ENCODE measurements around the gene FBLIM1. TPM values are rescaled to one million over a fixed set of nuclear protein-coding genes. Genes with fewer than 3 reads are reported as not detected.

FBLIM1 gene
- total RNA-seq, 1 donor from 2014 or later, result 29.0 TPM

DNA sequence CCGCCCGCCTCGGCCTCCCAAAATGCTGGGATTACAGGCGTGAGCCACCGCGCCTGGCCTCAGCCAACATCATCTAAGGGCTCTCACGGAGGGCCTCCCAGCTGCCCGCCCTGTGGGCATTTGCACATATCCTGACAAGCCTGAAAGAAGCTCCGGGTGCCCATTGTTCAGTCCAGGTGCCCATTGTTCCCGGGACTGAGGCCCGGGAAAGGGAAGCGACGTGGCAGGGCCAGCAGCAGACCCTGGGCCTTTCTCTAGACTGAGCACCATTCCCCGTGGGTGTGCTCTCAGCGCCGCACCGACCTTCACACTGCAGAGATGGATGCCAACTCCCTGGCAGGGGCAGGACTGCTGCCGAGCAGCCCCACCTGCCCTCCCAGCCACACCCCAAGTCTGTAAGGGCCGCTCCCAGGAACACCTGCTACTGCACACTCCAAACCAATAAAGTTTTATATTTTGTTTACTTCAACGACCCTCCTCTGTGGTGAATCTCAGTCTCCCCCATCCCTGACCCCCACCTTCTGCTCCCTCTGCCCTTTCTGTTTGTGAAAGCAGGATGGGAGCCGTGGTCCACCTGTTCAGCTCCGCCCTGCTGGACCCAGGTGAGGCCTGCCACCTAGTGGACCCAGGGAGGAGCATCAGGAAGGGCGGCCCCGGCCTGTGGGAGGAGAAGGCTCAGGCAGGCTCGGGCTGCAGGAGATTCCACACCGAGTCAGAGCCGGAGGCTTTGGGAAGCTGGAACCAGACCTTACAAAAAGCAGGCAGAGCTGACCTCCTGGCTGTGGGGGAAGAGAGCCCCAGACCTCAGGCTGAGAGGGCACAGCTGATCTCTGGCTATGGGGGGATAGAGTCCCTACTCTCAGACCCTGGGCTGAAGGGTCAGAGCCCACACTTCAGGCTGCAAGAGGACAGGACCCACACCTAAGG, 17.4 kb upstream of the FBLIM1 start:
- intact Hi-C loops (cut with DNase I), result no loop called here
- ATAC-seq (peak; percentile 60), DNase-seq (ENCODE audit: low spot score) (peak; percentile 80)

DNA sequence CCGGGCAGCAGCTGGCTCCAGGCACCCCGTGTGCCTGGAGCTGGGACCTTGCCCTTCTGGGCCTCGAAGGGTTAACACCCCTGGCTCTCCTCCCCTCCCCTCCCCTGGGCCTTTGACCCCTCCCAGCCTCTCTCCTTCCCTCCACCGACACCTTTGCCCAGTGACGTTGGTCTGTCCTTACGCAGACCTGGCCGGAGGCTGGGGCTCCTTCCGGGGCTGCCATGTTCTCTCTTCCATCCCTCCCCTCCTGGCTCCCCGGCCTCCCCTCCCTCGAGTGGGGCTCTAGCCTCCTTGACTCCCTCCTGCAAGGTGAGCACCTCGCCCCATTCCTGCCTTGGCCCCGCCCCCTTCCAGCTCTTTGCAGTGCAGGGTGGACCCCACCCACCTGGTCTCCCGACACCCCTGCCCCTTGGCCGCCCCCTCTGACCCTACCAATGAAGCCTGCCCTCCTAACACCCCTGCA, 16.2 kb upstream of the FBLIM1 start, which contains the start of gene TMEM82:
TSS of gene TMEM82 (plus strand) at position 161 of the 463 bp plus-strand sequence. CDS start at position 222, 61 bp downstream.
- intact Hi-C loops (cut with DNase I), result no loop called here
- no peak for ATAC-seq
- DNase-seq (ENCODE audit: low spot score), result no peak

DNA sequence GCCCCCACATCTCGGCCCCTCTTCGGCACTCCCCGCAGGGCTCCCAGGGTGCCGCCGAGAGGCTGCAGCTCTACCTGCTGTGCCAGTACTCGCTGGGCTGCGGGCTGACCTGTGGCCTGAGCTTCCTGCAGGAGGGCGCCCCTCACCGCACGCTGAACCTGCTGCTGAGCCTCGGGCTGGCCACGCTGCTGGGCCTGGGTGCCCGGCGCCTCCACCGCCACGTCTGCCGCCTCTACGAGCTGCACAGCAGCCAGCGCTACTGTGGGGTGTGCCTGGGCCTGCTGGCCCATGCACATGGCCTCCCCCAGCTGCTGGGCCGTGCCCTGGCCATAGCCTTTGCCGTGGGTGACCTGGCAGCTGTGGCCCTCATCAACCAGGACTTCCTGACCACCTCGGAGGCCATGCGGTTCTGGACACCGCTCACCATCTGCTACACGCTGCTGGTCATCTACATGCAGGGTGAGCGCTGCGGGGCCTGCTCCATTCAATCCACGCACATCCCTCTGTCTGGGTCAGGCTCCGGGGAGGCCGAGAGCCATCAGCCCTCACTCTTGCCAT, 14.4 kb upstream of the FBLIM1 start:
- ATAC-seq (no peak), DNase-seq (ENCODE audit: low spot score) (no peak)
- intact Hi-C loops (cut with DNase I), result no loop called here

DNA sequence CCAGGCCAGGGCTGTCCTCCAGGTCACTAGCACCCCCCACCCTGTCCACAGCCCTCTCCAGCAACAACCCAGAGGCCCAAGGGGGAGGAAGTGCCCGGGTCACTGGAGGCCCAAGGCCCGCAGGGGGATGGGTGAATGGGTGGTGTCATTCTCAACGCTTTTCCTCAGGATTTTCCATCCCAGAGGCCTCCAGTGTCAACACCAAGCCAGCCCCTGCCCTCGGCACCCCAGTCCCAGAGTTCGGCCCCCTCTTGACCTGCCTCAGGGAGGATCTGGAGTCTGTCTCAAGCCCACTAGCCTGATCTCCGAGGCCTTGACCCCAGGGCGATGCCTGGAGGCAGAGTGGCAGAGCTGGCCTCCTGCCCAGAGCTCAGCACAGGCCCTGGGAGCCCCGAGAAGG, 11.2 kb upstream of the FBLIM1 start:
- no peak for ATAC-seq
- intact Hi-C loops (cut with DNase I), result no loop called here
- DNase-seq (ENCODE audit: low spot score), result no peak

DNA sequence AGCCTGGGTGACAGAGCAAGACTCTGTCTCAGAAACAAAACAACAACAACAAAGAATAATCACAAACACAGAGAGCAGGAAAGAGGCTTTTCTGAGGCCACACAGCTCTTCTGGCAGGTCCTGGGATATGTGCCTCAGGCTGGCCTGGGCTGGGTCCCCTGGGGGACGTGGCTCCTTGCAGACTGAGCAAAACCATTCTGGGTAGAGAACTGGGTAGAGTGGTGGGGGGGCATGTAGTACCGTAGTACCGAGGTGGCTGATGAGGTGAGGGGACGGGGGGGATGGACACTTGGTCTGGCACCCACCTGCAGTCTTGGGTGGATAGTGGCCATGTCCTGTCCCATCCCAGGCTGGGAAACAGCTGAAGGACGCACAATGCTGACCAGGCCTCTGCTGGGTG, 10.3 kb upstream of the FBLIM1 start:
- ATAC-seq, result no peak
- DNase-seq (ENCODE audit: low spot score), result no peak
- intact Hi-C loops (cut with DNase I), result no loop called here

DNA sequence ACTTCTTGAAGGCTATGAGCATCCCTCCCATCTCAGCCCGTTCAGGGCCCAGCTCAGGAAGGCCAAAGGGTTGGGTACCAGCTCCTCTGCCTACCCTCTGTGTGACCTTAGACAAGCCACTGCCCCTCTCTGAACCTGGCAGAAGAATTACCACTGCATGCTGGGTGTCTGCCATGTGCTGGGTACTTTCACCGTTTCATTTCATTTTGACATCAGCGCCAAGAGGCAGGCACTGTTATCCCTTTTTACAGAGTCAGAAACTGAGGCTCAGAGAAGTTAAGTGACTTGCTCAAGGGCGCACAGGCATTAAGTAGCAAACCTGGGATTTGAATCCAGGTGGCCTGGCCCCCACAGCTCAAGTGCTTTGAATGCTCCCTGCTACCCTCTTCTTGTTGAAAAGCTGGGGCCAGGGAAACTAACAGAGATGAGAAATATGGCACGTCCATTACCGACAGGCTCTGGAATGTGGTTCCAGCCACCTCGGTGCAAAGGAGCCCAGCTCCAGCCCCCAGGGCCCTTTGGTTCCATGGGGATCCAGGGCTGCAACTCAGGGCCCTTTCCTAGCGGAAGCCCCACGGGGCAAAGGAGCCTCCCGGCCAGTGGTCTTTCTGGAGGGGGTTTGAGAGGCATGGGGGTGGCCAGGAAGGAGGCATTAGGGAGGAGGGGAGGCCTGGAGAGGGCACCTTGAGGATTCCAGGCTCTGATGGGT, 9.8 kb upstream of the FBLIM1 start:
- ATAC-seq (no peak), DNase-seq (ENCODE audit: low spot score) (no peak)
- intact Hi-C loops (cut with DNase I), result no loop called here

DNA sequence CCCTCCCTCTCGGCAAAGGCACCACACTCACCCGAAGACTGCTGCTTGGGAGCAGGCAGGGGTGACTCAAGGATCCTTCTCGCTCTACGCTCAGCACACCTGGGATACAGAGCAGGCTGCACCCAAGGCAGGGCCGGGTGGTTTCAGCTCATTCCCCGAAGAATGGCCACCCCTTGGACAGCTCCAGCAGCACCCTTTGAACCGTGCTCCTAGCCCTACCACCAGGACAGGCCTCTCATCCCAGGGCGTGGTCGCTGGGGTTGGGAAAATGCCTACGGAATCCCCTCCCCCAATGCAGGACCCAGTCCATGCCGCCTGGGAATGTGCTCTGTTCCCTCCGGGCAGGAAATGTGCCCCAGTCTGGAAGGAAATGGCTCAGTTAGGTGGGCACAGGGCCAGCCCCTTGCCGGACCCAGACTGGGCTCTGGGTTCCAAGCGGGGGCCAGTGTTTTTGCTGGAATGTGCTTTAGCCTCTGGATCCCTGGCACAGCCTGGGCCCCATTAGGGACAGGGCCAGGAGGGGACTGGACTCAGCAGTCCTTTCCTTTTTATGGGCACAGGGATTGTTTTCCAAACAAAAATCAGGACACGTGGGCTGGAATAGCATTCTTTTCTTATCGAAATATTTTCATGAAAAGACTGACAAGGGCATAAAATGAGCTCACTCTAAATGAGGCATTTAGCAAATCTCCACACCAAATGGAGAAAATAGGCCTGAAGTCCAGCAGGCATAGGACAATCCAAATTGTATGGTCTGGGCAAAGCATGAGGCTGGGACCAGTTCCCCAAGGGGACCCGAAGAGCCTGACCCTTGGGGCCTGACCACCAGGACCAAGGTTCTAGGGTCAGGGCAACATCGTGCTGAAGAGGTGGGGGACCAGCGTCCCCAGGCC, 8.9 kb upstream of the FBLIM1 start:
- intact Hi-C loops (cut with DNase I), result no loop called here
- no peak for DNase-seq (ENCODE audit: low spot score)
- peak; percentile 35 for ATAC-seq

DNA sequence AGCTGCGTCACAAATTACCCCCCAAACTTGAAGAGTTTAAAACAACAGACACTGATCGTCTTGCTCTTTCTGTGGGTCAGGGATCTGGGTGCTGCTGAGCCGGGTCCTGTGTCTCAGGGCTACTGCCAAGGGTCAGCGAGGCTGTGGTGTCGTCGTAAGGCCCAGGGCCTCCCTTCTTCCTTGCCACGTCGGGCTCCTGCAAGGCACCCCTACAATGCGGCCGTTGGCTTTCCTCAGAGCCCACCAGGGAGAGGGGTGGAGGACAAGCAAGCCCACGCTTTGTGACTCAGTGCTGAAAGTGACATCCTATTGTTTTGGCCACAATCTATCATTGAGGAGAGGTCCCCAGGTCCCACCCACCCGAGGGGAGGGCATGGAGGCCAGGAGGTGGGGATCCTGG, 7.7 kb upstream of the FBLIM1 start:
- intact Hi-C loops (cut with DNase I), result no loop called here
- DNase-seq (ENCODE audit: low spot score), result no peak
- no peak for ATAC-seq

DNA sequence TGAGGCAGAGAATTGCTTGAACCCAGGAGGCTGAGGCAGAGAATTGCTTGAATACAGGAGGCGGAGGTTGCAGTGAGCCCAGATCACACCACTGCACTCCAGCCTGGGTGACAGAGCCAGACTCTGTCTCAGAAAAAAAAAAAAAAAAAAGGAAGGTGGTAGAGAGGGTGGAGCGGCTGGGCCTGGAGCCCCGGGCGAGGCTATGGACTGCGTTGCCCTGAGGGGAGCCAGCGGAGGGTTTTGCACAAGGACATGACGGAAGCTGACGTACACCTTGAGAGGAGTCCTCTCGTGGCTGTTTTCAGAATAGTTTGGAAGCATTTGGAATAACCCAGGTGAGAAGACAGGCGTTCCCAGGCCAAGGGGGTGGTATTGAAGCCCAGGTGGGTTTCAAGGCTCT, 6.9 kb upstream of the FBLIM1 start:
- intact Hi-C loops (cut with DNase I), result no loop called here
- DNase-seq (ENCODE audit: low spot score), result no peak
- no peak for ATAC-seq

DNA sequence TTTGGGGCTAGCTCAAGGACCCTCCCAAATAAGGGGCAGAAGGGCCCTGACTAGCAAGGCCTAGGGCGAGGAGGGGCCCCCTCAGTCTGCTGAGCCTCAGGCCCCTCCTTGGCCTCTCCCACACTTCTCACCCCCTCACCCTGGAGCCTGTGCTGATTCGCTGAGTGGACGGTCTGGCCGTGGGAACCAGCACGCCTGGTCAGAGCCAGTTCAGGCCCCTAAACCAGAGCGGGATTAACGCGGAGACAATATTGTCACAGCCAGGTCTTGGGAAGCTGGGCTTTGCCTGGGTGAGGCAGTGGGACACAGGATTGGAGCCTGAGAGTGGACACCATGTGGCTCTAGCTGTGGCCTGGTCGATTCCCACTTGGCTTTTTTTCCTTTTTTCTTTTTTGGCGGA, 4.8 kb upstream of the FBLIM1 start:
- no peak for DNase-seq (ENCODE audit: low spot score)
- intact Hi-C loops (cut with DNase I), result no loop called here
- no peak for ATAC-seq

DNA sequence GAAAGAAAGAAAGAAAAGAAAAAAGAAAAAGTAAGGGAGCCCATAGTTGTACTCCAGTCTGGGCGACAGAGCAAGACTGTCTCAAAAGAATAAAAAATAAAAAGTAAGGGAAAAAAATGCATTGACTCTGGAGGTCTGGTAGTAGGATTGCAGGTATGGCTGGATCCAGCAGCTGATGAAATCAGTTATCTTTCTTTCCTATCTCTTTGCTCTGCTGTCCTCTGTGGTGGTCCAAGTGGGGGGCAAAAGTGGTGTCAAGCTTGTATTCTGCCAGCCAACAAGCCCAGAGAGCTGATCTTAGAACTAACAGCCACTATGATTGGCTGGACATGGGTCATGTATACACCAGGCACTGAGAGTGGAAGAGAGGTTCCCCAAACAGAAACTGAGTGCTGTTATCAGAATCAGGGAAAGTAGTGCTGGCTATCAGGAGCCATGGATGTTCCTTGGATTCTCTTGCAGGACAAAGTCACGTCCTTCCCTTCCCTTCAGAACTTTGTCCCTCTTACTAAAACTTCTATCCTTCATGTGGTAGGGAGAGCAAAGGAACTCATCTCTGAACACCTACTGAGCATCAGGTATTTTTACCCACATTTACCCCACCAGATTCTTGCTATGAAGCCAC, 3.5 kb upstream of the FBLIM1 start:
- ATAC-seq, result no peak
- intact Hi-C loops (cut with DNase I), result no loop called here
- no peak for DNase-seq (ENCODE audit: low spot score)

DNA sequence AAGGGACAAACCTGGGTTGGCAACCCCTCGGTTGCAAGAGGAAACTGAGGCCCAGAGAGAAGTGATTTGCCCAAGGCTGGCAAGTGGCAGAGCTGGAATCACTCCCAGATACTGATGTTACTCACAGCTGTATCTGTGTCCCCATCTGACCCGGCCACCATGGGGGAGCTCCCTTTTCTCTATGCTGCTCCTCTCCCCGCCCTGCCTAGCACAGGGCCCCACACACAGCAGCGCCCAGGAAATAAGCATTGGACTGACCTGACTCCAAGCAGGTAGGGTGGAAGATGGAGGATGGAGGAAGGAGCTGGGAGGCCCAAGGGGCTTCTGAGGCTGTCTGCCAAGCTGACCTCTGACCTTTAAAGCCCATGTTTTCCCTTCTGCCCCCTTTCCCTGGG, 3.0 kb upstream of the FBLIM1 start:
- intact Hi-C loops (cut with DNase I), result no loop called here
- DNase-seq (ENCODE audit: low spot score) (no peak), ATAC-seq (no peak)

DNA sequence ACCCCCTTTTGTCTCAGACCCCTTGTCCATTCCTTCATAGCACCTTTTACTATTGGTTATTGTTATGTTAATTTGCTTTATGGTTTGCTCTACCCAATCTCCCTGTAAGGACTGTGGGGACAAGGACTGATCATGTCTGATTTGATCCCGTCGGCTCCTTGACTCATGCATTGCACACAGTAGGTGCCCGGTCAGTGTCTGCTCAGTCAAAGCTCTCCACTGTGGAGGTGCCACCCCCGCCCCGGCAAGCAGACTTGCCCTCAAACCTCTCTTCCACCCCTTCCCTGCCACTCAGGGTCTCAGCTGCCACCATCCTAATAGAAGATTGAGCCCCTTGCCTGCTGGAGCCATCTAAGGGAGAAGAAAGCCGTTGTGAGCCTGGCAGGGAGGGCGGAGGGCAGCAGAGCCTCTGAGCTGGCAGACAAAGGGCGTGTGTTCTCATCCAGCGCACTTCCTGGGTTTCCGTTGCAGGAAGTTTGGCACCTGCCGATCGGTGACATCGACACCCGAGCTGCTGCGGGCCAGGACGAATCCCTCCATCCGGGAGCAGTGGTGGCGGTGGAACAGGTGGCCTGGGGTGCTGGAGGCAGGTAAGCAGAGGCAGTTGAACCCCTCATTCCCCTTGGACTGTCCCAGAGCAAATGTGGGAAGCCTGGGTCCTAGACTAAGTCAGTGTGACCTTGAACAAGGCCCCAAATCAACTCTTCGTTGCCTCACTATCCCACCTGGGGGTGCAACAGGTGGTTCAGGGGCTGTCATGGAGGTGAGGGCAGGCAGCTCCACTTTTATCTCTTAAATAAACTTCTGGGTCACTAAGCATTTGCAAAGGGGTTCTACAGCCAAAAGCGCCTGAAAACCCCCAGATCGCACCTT, 2.2 kb upstream of the FBLIM1 start:
- no peak for DNase-seq (ENCODE audit: low spot score)
- no peak for ATAC-seq
- intact Hi-C loops (cut with DNase I), result no loop called here

DNA sequence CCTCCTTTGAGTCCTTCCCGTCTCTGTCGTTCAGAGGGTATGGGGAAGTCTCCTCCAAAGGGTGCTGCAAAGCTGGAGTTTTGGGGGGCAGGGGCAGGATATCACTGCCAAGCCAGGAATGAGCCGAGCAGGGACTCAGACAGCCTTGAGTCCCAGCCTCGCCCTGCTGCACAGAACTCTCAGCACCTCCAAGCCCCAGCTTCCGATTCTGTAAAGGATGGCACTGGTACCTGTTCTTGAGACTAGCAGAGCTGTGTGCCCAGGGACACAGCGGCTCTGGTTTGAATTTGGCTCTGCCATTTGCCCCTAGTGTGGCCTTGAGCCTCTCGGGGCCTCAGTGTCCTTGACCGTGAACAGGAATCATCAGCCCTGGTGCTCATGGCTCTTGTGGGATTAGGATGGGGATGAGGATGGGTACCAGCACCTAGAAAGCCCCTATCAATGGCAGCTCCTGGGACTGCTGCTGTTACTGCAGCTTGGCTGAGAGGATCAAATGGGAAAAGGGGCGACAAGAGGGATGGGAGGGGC, 1.5 kb upstream of the FBLIM1 start:
- intact Hi-C loops (cut with DNase I), result no loop called here
- DNase-seq (ENCODE audit: low spot score), result no peak
- no peak for ATAC-seq

DNA sequence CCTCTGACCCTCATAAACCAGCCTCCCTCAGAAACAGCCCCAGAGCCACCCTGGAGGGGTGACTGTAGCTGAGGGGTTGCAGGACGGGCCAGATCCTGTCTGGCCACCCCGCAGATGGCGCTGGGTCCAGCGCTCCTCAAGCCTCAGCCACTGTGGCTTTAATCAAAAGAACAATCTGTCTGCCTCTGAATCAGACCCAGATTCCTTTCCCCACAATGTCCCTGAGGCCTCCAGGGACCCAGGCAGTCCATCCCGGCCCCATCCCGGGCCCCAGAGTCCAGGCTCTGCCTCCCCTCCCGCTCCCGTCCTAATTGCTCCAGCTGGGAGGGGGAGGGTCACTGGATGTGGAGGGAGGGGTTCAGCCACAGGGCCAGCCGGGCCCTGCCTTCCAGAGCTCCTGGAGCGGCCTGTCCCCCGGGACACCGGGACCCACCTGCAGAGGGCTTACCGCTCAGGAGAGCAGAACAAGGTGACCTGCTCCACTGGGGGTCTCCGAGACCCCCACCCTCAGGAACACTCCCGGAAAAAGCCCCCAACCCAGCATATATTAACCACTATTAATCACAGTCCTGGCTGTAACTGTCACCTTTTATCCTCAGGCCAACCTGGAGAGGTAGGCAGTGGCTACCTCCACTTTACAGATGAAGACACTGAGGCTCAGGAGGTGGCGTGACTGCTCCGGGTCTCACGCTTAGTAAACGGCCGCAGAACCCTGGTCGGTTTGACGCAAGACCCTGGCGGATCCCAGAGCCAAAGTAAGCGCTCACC, 836 bp upstream of the FBLIM1 start:
- intact Hi-C loops (cut with DNase I), result no loop called here
- no peak for DNase-seq (ENCODE audit: low spot score)
- ATAC-seq, result peak; percentile 21

DNA sequence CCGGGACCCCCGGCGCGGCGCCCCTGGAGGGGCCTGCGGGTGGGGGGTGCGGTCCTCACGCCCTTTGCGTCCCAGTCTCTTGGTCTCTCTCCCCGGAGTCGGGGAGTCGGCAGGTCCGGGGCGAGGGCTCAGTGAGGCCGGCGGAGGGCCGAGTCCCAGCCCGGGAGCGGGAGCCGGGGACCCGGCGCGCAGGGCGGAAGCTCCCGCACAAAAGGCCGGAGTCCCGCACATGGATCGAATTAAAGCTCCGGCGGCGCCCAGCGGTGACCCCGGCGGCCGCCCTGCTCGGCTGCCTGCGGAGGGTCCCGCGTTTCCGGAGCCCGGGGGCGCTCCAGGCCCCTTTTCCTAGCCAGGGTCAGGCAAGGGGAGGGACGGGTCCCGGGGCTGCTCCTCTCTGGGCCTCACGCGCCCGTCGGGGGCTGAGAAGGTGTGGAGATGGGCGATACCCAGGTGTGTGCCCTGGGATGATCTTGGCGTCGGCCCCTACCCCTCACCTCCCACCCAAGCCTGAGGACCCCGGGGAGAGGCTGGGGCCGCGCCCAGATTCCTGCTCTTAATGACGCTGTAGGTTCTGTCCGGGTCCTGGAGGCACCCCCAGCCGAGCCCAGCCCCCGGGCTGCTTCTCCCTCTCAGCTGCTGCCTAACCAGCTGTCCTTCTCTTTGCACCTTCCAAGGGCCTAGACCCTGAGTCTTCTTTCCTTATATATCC, 512 bp downstream of the FBLIM1 start:
- DNase-seq (ENCODE audit: low spot score) (no peak), ATAC-seq (peak; percentile 3)
- intact Hi-C loops (cut with DNase I), result no loop called here

Measured in sciatic nerve (tissue), 2 donors.